HG02759 (cell line): Measurements from ENCODE around the gene OLFM1.
"Not testable (repeated sequence)": the region's sequence is repeated elsewhere in the genome, so short reads cannot be mapped to it uniquely, and the experiment has no call there.

Experiments used
- ATAC-seq: cut with Tn5 transposase; IDR thresholded peaks from one replicate; pipeline ENCODE4 v1.9.1; 2021; ENCODE audit warnings: mild to moderate bottlenecking, moderate library complexity; ENCODE audit not compliant: unreplicated experiment

OLFM1 gene

DNA sequence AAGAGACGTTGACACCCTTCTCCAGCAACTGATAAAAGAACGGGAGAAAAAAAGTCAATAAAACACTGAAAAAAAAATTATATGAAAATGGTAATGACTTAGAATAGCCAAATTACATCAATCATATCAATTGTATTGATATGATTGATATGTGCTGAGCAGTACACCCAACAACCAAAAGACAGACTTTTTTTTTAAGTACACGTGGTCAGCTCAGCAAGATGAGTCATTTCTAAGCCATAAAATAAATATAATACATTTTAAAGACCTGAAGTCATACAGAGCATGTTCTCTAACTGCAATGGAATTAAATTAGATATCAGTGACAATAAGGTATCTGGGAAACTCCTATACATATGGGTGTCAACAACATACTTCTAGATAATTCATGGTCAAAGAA lies 30.9 kb upstream of the OLFM1 start:
- no peak for ATAC-seq

GRCh38 chr9:135060461-135061116 lies 26.9 kb upstream of the OLFM1 start:
- no peak for ATAC-seq

DNA sequence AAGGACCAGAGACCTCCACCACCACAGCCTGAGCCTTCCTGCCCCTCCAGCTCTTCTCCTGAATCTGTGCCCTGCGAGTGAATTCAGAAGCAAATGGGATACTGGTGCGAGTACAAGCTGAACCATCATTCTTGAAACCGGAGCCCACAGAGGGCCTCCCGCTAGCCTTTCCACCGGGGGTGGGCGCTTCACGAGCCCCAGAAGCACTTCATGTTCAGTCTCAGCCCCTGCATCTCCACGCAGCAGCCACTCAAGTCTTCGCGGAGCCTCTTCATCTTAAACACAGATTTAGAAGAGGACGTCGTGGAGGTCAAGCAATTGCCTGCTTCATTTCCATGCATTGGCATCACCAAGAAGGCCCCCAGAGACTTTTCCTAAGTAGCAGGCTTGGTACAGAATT lies 26.0 kb upstream of the OLFM1 start:
- ATAC-seq, result no peak

GRCh38 chr9:135062254-135062653 lies 25.2 kb upstream of the OLFM1 start:
- no peak for ATAC-seq

- not testable (repeated sequence) for ATAC-seq
These were observed 24.0 kb upstream of the OLFM1 start for GRCh38 chr9:135063466-135063865.

- not testable (repeated sequence) for ATAC-seq
These were observed 23.6 kb upstream of the OLFM1 start for GRCh38 chr9:135063888-135064287.

DNA sequence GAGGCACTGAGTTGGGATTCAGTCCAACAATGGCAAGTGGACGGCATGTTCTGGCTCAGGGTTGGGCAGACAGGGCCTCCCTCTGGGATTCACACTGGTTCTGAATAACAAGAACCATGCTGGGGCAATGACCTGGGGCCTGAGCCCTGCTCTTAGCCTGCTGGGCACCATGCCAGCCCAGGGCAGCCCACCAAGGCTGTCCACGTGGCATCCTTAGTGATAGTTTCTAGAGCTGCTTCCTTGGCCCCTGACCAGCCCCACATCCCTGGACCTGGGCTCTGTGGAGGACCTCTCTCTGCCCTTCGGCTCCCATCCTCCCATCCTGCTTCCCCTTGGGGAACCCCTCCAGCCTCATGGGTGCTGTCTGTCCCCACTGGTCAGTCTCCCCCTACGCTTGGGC lies 22.3 kb upstream of the OLFM1 start:
- ATAC-seq, result no peak

- ATAC-seq, result no peak
These were observed 21.7 kb upstream of the OLFM1 start for GRCh38 chr9:135065804-135066203.

- ATAC-seq, result no peak
These were observed 21.2 kb upstream of the OLFM1 start for GRCh38 chr9:135066291-135066690.

DNA sequence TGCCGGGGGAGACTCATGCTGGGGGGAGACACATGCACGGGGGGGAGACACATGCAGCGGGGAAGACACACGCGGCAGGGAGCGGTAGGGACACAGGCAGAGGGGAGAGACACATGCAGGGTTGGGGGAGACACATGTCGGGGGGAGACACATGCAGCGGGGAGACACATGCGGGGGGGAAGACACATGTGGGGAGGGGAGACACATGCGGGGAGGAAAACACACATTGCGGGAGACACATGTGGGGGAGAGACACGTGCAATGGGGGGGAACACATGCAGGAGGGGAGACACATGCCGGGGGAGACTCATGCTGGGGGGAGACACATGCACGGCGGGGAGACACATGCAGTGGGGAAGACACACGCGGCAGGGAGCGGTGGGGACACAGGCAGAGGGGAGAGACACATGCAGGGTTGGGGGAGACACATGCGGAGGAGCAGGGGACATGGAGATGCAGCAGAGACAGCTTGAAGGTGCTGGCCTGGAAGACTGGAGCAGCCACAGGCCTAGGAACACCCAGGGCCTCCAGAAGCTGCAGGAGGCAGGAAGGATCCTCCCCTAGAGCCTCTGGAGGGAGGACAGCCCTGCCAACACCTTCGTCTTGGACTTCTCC lies 20.3 kb upstream of the OLFM1 start:
- ATAC-seq, result no peak

DNA sequence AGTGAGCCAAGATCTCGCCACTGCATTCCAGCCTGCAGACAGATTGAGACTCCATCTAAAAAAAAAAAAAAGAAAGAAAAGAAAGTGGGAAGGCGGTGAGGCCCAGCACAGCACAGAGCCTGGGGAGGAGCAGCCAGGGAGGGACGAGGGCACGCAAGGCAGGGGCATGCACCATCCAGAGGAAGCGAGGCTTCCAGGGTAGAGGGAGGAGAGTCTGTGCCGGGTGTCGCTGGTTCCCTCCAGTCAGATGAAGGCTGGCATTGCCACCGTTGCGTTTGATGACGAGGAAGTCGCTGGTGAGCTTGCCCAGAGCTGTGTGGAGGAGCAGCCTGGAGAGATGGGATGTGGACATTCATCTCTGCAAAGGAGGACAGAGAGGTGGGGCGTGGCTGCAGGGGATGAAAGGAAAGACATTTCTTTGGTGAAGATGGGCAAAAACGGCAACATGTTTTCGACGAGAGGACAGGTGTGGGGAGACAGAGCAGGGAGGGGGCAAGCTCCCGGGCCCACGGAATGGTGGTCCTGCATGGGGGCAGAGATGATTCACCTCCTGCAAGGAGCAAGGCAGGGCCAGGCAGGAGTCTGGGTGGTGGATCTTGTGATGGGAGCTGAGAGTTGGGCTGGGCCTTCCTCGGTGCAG lies 18.6 kb upstream of the OLFM1 start:
- ATAC-seq, result no peak

DNA sequence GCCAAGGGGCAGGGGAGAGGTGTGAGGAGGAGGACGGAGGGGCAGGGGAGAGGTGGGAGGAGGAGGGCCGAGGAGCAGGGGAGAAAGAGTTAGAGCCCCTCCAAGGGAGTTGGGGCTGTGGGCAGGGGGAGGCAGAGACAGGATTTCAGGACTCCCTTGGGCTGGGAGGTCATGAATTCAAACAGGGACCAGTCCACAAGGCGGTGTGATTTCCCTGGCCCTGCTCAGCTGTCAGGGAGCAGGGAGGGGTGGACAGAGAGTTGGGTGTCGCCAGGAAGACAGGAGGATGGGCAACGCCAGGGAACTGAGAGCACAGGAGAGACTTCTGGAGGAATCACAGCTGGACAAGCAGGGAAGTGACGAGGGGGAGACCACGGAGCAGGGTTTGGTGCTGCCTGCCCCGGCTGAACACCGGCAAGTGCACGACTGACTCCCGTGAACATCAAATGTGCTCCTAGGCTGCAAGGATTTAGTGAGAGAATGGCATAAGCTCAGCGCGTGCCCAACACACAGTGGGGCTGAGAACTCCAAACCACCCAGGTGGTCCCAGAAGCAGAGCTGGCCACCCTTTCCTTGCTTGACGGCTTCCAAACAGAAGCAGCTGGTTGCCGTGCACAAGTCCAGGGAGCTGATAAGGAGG lies 17.8 kb upstream of the OLFM1 start:
- ATAC-seq, result no peak

- ATAC-seq, result no peak
These were observed 17.1 kb upstream of the OLFM1 start for GRCh38 chr9:135070198-135070951.

DNA sequence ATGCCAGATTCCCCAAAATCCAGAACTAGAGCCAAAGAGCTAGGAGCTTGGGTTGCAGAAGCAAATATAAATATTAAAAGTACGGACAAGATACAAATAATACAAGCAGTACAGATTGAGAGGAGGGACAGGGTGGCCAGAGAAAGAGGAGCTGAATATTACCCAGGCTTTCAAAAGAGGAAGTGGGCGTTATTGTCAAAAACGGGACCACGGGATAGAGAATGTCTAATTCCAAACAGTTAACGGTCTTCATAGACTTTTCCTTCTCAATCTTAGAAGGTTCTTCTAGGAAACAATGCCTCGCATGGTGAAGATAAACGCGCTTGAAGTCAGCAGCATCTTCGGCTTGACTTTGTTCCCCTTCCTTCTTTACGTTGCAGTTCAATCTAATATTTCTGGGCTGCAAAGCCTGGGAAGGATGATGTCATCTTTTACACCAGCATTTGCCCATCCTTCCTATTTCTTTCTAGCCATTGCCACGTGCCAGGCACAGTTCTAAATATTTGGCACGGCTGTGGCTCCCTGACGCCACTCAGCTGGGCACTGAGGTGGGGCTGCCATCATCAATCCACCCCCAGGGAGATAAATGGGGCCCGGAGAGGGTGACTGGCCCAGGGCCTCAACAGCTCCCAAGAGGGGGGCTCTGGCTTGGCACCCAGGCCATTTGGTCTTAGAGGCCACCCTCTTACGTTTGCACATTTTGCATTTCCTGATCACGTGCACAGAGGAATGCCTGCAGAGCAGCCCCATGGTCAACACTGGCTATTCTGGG lies 16.3 kb upstream of the OLFM1 start:
- no peak for ATAC-seq

- no peak for ATAC-seq
These were observed 14.3 kb upstream of the OLFM1 start for GRCh38 chr9:135073081-135073740.

- ATAC-seq, result no peak
These were observed 13.6 kb upstream of the OLFM1 start for GRCh38 chr9:135073741-135074305.

GRCh38 chr9:135074354-135075233 lies 12.9 kb upstream of the OLFM1 start:
- ATAC-seq, result no peak

DNA sequence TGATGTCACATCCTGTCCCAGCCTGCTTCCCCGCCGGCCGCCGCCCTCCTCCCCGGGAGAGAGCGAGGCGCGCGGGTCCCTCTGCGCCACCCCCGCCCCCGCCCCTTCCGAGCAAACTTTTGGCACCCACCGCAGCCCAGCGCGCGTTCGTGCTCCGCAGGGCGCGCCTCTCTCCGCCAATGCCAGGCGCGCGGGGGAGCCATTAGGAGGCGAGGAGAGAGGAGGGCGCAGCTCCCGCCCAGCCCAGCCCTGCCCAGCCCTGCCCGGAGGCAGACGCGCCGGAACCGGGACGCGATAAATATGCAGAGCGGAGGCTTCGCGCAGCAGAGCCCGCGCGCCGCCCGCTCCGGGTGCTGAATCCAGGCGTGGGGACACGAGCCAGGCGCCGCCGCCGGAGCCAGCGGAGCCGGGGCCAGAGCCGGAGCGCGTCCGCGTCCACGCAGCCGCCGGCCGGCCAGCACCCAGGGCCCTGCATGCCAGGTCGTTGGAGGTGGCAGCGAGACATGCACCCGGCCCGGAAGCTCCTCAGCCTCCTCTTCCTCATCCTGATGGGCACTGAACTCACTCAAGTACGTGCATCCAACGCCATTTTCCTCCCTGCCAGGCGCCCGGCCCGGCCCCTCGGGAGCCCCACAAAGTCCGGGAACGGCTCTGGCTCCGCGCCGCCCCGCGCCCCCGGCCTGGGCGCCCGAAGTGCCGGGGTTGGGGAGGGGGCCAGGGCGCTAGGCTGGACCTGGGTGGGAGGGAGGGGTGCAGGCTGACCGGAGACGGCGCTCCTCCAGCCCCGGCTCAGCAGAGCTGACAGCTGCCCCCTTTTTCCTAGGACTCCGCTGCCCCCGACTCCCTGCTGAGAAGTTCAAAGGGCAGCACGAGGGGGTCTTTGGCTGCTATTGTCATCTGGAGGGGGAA lies 12.0 kb upstream of the OLFM1 start:
- ATAC-seq, result no peak
